Smooth muscle cell (in vitro differentiated cells): ENCODE results near the gene STEAP2. TPM values are rescaled to one million over a fixed set of nuclear protein-coding genes. Genes with fewer than 3 reads are reported as not detected.
"Not testable (repeated sequence)": the region's sequence is repeated elsewhere in the genome, so short reads cannot be mapped to it uniquely, and the experiment has no call there.

Source experiments
- DNase-seq: peaks from one replicate; lab custom pipeline; 2025; ENCODE audit not compliant: unreplicated experiment; lab: John Stamatoyannopoulos, UW
- H2AFZ ChIP-seq: fragments of 200-600 bp; sonication (generic); 2 replicates; pipeline ENCODE4 v1.6.0; 2016; ENCODE audit warnings: antibody characterized with exemption, low read depth, mild to moderate bottlenecking
- H3F3A ChIP-seq: fragments of 200-600 bp; sonication (generic); 2 replicates; pipeline ENCODE4 v1.6.0; 2017; ENCODE audit warnings: antibody characterized with exemption, low read depth
- H3K27ac ChIP-seq: fragments of 200-600 bp; sonication (generic); 2 replicates; pipeline ENCODE4 v1.5.1; 2016; ENCODE audit warnings: low read depth, mild to moderate bottlenecking
- H3K27me3 ChIP-seq: fragments of 200-600 bp; sonication (generic); 2 replicates; pipeline ENCODE4 v1.6.1; 2016; ENCODE audit warnings: low read depth, mild to moderate bottlenecking
- H3K36me3 ChIP-seq: fragments of 200-600 bp; sonication (generic); 2 replicates; pipeline ENCODE4 v1.5.1; 2016; ENCODE audit warnings: low read depth
- H3K4me1 ChIP-seq: fragments of 200-600 bp; sonication (generic); 2 replicates; pipeline ENCODE4 v1.5.1; 2016; ENCODE audit warnings: low read depth
- H3K4me2 ChIP-seq: fragments of 200-600 bp; sonication (generic); 2 replicates; pipeline ENCODE4 v1.6.0; 2016; ENCODE audit warnings: mild to moderate bottlenecking
- H3K4me3 ChIP-seq: fragments of 200-600 bp; sonication (generic); 2 replicates; pipeline ENCODE4 v1.5.1; 2016; ENCODE audit warnings: mild to moderate bottlenecking
- H3K79me2 ChIP-seq: fragments of 200-600 bp; sonication (generic); 2 replicates; pipeline ENCODE4 v1.6.0; 2016; ENCODE audit warnings: low read depth, mild to moderate bottlenecking
- H3K9ac ChIP-seq: fragments of 200-600 bp; sonication (generic); 2 replicates; pipeline ENCODE4 v1.6.0; 2016; ENCODE audit warnings: low read depth
- H3K9me3 ChIP-seq: fragments of 200-600 bp; sonication (generic); replicated peaks from 2 replicates; pipeline ENCODE4 v1.5.1; 2016; ENCODE audit warnings: low read depth
- H4K20me1 ChIP-seq: fragments of 200-600 bp; sonication (generic); 2 replicates; pipeline ENCODE4 v1.6.0; 2016; ENCODE audit warnings: low read depth
- CTCF ChIP-seq: fragments of 200-600 bp; sonication (generic); IDR thresholded peaks from 2 replicates; pipeline ENCODE4 v1.5.1; 2017; ENCODE audit warnings: borderline replicate concordance, mild to moderate bottlenecking, antibody characterized with exemption; ENCODE audit not compliant: insufficient read depth, poor library complexity, severe bottlenecking
- WGBS: methylation state at CpG from one replicate; pipeline ENCODE4 v1.1.7; 2016; ENCODE audit warnings: low lambda C conversion rate; 5-methylcytosine and 5-hydroxymethylcytosine counted together
- polyA plus RNA-seq: library from polyadenylated mRNA; unstranded; fragments of >200 nt; fragmentation: Nextera tagmentation; extraction: Ambion mirVana; gene quantifications from 2 replicates; pipeline ENCODE4 v1.2.1, GENCODE V29; 2016
- total RNA-seq: library from RNA; depleted of rRNA; stranded (reverse); fragments of >200 nt; gene quantifications from 2 replicates; pipeline ENCODE4 v1.2.3, GENCODE V29; 2014

STEAP2 gene
- total and polyA plus RNA-seq, 2 experiments from 2014 or later: 1.0 TPM; not detected in 1

- no peaks in the 10 kb centered on the region for H3K9me3 ChIP-seq
- no peak overlapping the region for H2AFZ ChIP-seq
- no peaks in the 10 kb centered on the region for H3K79me2 ChIP-seq
- H3K4me1 ChIP-seq: no peaks in the 10 kb centered on the region
- H3F3A ChIP-seq: no peaks in the 10 kb centered on the region
- no peak overlapping the region for H3K4me2 ChIP-seq
- H3K27ac ChIP-seq: no peak overlapping the region
- H3K9ac ChIP-seq: no peak overlapping the region
- no peak for TF ChIP-seq CTCF
- no peak for DNase-seq
- H3K36me3 ChIP-seq: no peaks in the 10 kb centered on the region
- no peaks in the 10 kb centered on the region for H4K20me1 ChIP-seq
- no peaks in the 10 kb centered on the region for H3K27me3 ChIP-seq
- H3K4me3 ChIP-seq: no peak overlapping the region
Observed at GRCh38 chr7:90181485-90181884, 30.1 kb upstream of the STEAP2 start.

- H3K4me3 ChIP-seq, H3K9me3 ChIP-seq, H3K9ac ChIP-seq, H4K20me1 ChIP-seq, H3K27ac ChIP-seq, H3K4me2 ChIP-seq, H3K4me1 ChIP-seq, DNase-seq, H3K79me2 ChIP-seq, H2AFZ ChIP-seq, H3K27me3 ChIP-seq, H3K36me3 ChIP-seq, H3F3A ChIP-seq: not testable (repeated sequence)
- WGBS: 77% methylated on average over 4 of the region's 4 CpGs
Observed at GRCh38 chr7:90186290-90186689, 25.2 kb upstream of the STEAP2 start.

- Histone ChIP-seq H3F3A (no peaks in the 10 kb centered on the region), H3K27ac (no peak overlapping the region), H3K36me3 (no peaks in the 10 kb centered on the region), H3K9me3 (no peaks in the 10 kb centered on the region), H3K4me1 (no peaks in the 10 kb centered on the region), H3K27me3 (no peaks in the 10 kb centered on the region), H3K79me2 (no peaks in the 10 kb centered on the region), H3K4me2 (no peak overlapping the region), H2AFZ (no peak overlapping the region), H4K20me1 (no peaks in the 10 kb centered on the region), H3K4me3 (no peak overlapping the region), H3K9ac (no peak overlapping the region)
- no peak for TF ChIP-seq CTCF
- DNase-seq: no peak
Observed at GRCh38 chr7:90187507-90188050, 24.0 kb upstream of the STEAP2 start.

- Histone ChIP-seq H3K79me2 (no peaks in the 10 kb centered on the region), H4K20me1 (no peaks in the 10 kb centered on the region), H3K4me2 (no peak overlapping the region), H3F3A (no peaks in the 10 kb centered on the region), H3K9ac (no peak overlapping the region), H3K4me1 (no peaks in the 10 kb centered on the region), H3K27ac (no peak overlapping the region), H2AFZ (no peak overlapping the region), H3K9me3 (no peaks in the 10 kb centered on the region), H3K4me3 (no peak overlapping the region), H3K27me3 (no peaks in the 10 kb centered on the region), H3K36me3 (no peaks in the 10 kb centered on the region)
- WGBS: 80% methylated on average over 2 of the region's 2 CpGs
- no peak for DNase-seq
- no peak for TF ChIP-seq CTCF
Observed at GRCh38 chr7:90188281-90188680, 23.3 kb upstream of the STEAP2 start.
